Measurements from ENCODE around the gene CCNJ. TPM values are rescaled to one million over a fixed set of nuclear protein-coding genes. Genes with fewer than 3 reads are reported as not detected.

CCNJ gene
- polyA plus RNA-seq, 1 of the 3 experiments (the other 2 are of a cell fraction), result 4.3 TPM

- TF ChIP-seq ELF1 (IDR thresholded peaks at IDR 0.05), result no peak
- TF ChIP-seq FOSL2 (IDR thresholded peaks at IDR 0.05; ENCODE audit: borderline replicate concordance, low read depth), result peak; percentile 49; the same call in 1 of the 2 replicates
- no peak for TF ChIP-seq EZH2phosphoT487 (IDR thresholded peaks at IDR 0.05; ENCODE audit: borderline replicate concordance, low read depth)
- no peak for TF ChIP-seq NFIC (IDR thresholded peaks at IDR 0.05; ENCODE audit: borderline replicate concordance)
- TF ChIP-seq CTCF (IDR thresholded peaks at IDR 0.05), result no peak
- no peak for TF ChIP-seq SIN3A (IDR thresholded peaks at IDR 0.05; ENCODE audit: borderline replicate concordance, low read depth, low read length)
Measured at GRCh38 chr10:96073722-96074121, 30.3 kb downstream of the CCNJ start (continued).

GRCh38 chr10:96074776-96075175, 31.4 kb downstream of the CCNJ start:
- H3K9me3 ChIP-seq, result no peaks in the 10 kb centered on the region
- POLR2A ChIA-PET, result no interaction called here
- CTCF ChIA-PET, result interaction anchor here (1.5 kb wide), 1 partner anchor 260 kb away, joined by 3 read pairs; no protein-coding TSS in a partner anchor

More at GRCh38 chr10:96074776-96075175, 31.4 kb downstream of the CCNJ start:
- no peak for TF ChIP-seq SMC3 (IDR thresholded peaks at IDR 0.05; ENCODE audit: low read depth, low read length)
- no peak for TF ChIP-seq PBX3 (IDR thresholded peaks at IDR 0.05)
- TF ChIP-seq MEF2A (IDR thresholded peaks at IDR 0.05; ENCODE audit: borderline replicate concordance, low read depth), result no peak
- no peak for TF ChIP-seq ZBTB33 (IDR thresholded peaks at IDR 0.05; ENCODE audit: borderline replicate concordance, low read depth)
- TF ChIP-seq MAX (IDR thresholded peaks at IDR 0.05; ENCODE audit: low read depth), result no peak
- TF ChIP-seq CHD2 (IDR thresholded peaks at IDR 0.05; ENCODE audit: low read length, partially characterized antibody), result no peak
- TF ChIP-seq MXI1 (IDR thresholded peaks at IDR 0.05; ENCODE audit: low read depth, low read length), result no peak
- no peak for TF ChIP-seq ELF1 (IDR thresholded peaks at IDR 0.05)
- TF ChIP-seq USF2 (IDR thresholded peaks at IDR 0.05; ENCODE audit: borderline replicate concordance, low read depth, low read length), result no peak
- no peak for TF ChIP-seq FOXJ3 (CRISPR knock-in tag; IDR thresholded peaks at IDR 0.05)
- no peak for TF ChIP-seq GABPA (IDR thresholded peaks at IDR 0.05; ENCODE audit: low read depth)
- Histone ChIP-seq H3K4me3 (ENCODE audit: low read depth in 2 of 2, low read length in 1 of 2) (no peak overlapping the region), H4K20me1 (ENCODE audit: insufficient read depth) (no peaks in the 10 kb centered on the region), H3F3A (replicated peaks; ENCODE audit: insufficient read depth) (peaks cover 12% of the 10 kb centered on the region), H3K9ac (no peak overlapping the region), H3K79me2 (ENCODE audit: insufficient read depth) (no peaks in the 10 kb centered on the region), H2AFZ (ENCODE audit: low read depth) (no peak overlapping the region), H3K27me3 (ENCODE audit: insufficient read depth) (no peaks in the 10 kb centered on the region), H3K36me3 (replicated peaks in 1 of 2; ENCODE audit: control insufficient read depth in 1 of 2, insufficient read depth in 2 of 2, low read length in 1 of 2) (no peaks in the 10 kb centered on the region), H3K4me2 (no peak overlapping the region; the same call in 1 of the 2 replicates), H3K9me2 (no peaks in the 10 kb centered on the region), H3K4me1 (ENCODE audit: control insufficient read depth in 1 of 2, insufficient read depth in 2 of 2, low read depth in 1 of 2, low read length in 1 of 2) (peaks cover 0 to 13% of the 10 kb centered on the region in 2 experiments; a peak in 1 of 4 replicates), H3K27ac (ENCODE audit: low read depth in 2 of 2, low read length in 1 of 2) (peak overlapping the region in 1 of 2 experiments; percentile 73; a peak in 1 of 4 replicates)
- DNase-seq, result no peak
- WGBS (ENCODE audit: low lambda C conversion rate), result 94% methylated on average over 3 of the region's 3 CpGs

Data from SK-N-SH (cell line).